Adrenal gland (tissue), 12 donors: ENCODE results near the gene ANO2. TPM values are rescaled to one million over a fixed set of nuclear protein-coding genes. Genes with fewer than 3 reads are reported as not detected.
A peak's percentile ranks its signal among the peaks of the same experiment; 100 is the strongest.

Experiments used
- DNase-seq, 7 donors: peaks; one replicate each; pipeline ENCODE4 v3.0.0-alpha.2; 2019 to 2020
- H3K27ac ChIP-seq, 5 donors: fragments of 200-600 bp; sonication (generic) in 4 of 5; 1 replicate in 3 of 5; 2 replicates in 2 of 5; pipeline versions ENCODE4 v1.5.1 to v1.8.0; 2016 to 2020; ENCODE audit warnings: mild to moderate bottlenecking in 1 of 5
- H3K27me3 ChIP-seq: fragments of 200-600 bp; 2 replicates; pipeline ENCODE4 v1.8.0; 2021
- H3K36me3 ChIP-seq, 2 donors: fragments of 200-600 bp; replicated peaks in 1 of 2; 1 replicate in 1 of 2; 2 replicates in 1 of 2; pipeline versions ENCODE4 v1.5.1 to v1.8.0; 2018 to 2022
- H3K4me1 ChIP-seq, 2 donors: fragments of 200-600 bp; replicated peaks in 1 of 2; 1 replicate in 1 of 2; 2 replicates in 1 of 2; pipeline versions ENCODE4 v1.5.1 to v1.8.0; 2018 to 2021
- H3K4me3 ChIP-seq, 4 donors: fragments of 200-600 bp; sonication (generic) in 3 of 4; one replicate each; pipeline ENCODE4 v1.5.1; 2016 to 2018
- H3K9me3 ChIP-seq, 3 donors: fragments of 200-600 bp; sonication (generic) in 1 of 3; replicated peaks in 1 of 3; 1 replicate in 2 of 3; 2 replicates in 1 of 3; pipeline versions ENCODE4 v1.5.1 to v1.8.0; 2016 to 2021
- CTCF ChIP-seq, 6 experiments: fragments of 450-650 bp in 4 of 6; fragments of 200-600 bp in 2 of 6; sonication (generic) in 1 of 6; IDR thresholded peaks; 1 replicate in 5 of 6; 2 replicates in 1 of 6; pipeline versions ENCODE4 v1.5.1 to v1.8.0; 2016 to 2021; ENCODE audit warnings: antibody characterized with exemption in 6 of 6, mild to moderate bottlenecking in 2 of 6, moderate library complexity in 1 of 6
- POLR2A ChIP-seq, 2 donors: fragments of 450-650 bp; IDR thresholded peaks; one replicate each; pipeline ENCODE4 v1.6.1; 2017; ENCODE audit warnings: antibody characterized with exemption in 2 of 2, mild to moderate bottlenecking in 2 of 2, moderate library complexity in 1 of 2
- WGBS, 4 donors: extraction: QIAGEN DNeasy Blood & Tissue Kit in 2 of 4; methylation state at CpG; one replicate each; pipeline versions ENCODE4 v1.1.5 to v1.1.7; 2013 to 2017; 5-methylcytosine and 5-hydroxymethylcytosine counted together
- intact Hi-C, 2 donors: fragments of 100-400 bp; cut with DNase I; formaldehyde crosslinking; loops; one replicate each; pipeline versions ENCODE4 v1.14.1 to v1.15.0; 2022 to 2023
- polyA plus RNA-seq, 3 donors: library from polyadenylated mRNA; stranded (reverse); fragments of 200-250 nt in 2 of 3; fragments of 350-450 nt in 1 of 3; fragmentation: Illumina TruSeq in 1 of 3; extraction: RNeasy Lipid Tissue Mini Kit (QIAGEN cat#74804) in 1 of 3; gene quantifications; one replicate each; pipeline ENCODE4 v1.2.3, GENCODE V29; 2013 to 2014
- total RNA-seq, 9 donors: library from RNA; depleted of rRNA in 4 of 9; stranded (reverse); fragments of >200 nt in 4 of 9; fragments of 120-200 nt in 1 of 9; fragmentation: NEBNext Ultra II Directional in 1 of 9; extraction: Animal tissue kit (Norgen Biotek cat#: 25700) in 1 of 9; gene quantifications; one replicate each; pipeline versions ENCODE4 v1.1.0 to v1.2.4, GENCODE V29; 2013 to 2023
- donor health status: healthy with polysubstance abuse.
- donor health status: Bipolar disorder and iron deficiency.
- donor health status: DM: yes; HTN: yes; CAD: no.
- donor health status: DM: no; HTN: no; CAD: no.
- donor health status: DM: no; HTN: no; CAD: no.
- donor health status: DM: yes; HTN: yes; CAD: no.

The ANO2 gene
- total and polyA plus RNA-seq, 12 donors = 0.17 to 1.8 (median 0.88) TPM; not detected in 1

DNA sequence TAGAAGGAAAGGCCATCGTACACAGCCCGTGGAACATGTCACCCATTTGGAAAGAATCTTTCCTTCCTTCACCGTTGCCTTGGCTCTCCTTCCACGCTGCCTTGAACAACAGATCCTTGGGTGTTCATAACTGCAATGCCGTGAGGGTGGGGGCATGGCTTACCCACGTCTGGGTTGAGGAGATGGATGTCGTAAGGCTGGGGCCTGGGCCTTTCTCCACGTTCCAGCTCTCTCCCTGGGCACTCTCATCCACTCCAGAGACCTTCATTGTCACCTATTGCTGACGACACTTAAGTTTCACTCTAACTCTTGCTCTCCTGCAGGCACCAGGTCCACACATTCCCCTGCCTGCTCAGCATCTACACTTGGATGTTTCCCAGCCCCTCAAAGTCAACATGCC lies 19.4 kb downstream of the ANO2 start:
- Histone ChIP-seq H3K27me3 (peaks cover 3% of the 10 kb centered on the region), H3K4me3 (no peak overlapping the region), H3K9me3 (no peaks in the 10 kb centered on the region), H3K36me3 (no peaks in the 10 kb centered on the region), H3K4me1 (no peaks in the 10 kb centered on the region), H3K27ac (no peak overlapping the region)
- intact Hi-C loops = no loop called here
- 74 to 83% (median 79%) methylated on average over 8 to 9 of the region's 9 CpGs for WGBS, 4 donors
- no peak for DNase-seq
- TF ChIP-seq POLR2A (IDR thresholded peaks at IDR 0.05) (no peak), CTCF (IDR thresholded peaks at IDR 0.05) (no peak)

DNA sequence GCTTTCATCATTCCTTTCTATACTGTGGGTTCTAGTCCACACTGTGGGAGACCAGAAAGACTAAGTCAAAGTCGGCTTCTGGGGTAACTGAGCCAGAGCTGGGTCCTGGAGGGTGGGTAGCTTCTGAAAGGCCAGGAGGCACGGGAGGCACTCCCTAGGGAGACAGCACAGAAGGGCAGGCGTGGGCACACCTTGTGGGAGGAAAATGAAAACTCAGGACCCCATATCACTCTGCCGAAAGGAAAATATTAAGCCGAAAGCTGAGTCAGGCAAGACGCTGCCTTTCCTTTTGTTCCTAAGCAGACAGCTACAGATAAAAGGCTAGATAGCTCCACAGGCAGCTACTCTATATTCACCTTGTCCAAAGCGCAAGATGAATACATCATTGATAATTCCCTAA lies 20.7 kb downstream of the ANO2 start:
- TF ChIP-seq POLR2A (IDR thresholded peaks at IDR 0.05) = no peak
- TF ChIP-seq CTCF (IDR thresholded peaks at IDR 0.05) = no peak
- 64 to 78% (median 73%) methylated on average over 7 of the region's 7 CpGs for WGBS, 4 donors
- Histone ChIP-seq H3K4me3 (no peak overlapping the region), H3K27me3 (no peaks in the 10 kb centered on the region), H3K4me1 (no peaks in the 10 kb centered on the region), H3K36me3 (no peaks in the 10 kb centered on the region), H3K9me3 (no peaks in the 10 kb centered on the region), H3K27ac (no peak overlapping the region)
- intact Hi-C loops = no loop called here
- peak in 1 of 7 donors; percentile 11 for DNase-seq

GRCh38 chr12:5923751-5924150 lies 21.3 kb downstream of the ANO2 start:
- WGBS, 4 donors = 53 to 65% (median 63%) methylated on average over 5 of the region's 5 CpGs
- Histone ChIP-seq H3K9me3 (no peaks in the 10 kb centered on the region), H3K36me3 (no peaks in the 10 kb centered on the region), H3K4me3 (no peak overlapping the region), H3K4me1 (no peaks in the 10 kb centered on the region), H3K27ac (no peak overlapping the region), H3K27me3 (no peaks in the 10 kb centered on the region)
- intact Hi-C loops = no loop called here
- peak in 1 of 7 donors; percentile 17 for DNase-seq
- TF ChIP-seq POLR2A (IDR thresholded peaks at IDR 0.05) = no peak

DNA sequence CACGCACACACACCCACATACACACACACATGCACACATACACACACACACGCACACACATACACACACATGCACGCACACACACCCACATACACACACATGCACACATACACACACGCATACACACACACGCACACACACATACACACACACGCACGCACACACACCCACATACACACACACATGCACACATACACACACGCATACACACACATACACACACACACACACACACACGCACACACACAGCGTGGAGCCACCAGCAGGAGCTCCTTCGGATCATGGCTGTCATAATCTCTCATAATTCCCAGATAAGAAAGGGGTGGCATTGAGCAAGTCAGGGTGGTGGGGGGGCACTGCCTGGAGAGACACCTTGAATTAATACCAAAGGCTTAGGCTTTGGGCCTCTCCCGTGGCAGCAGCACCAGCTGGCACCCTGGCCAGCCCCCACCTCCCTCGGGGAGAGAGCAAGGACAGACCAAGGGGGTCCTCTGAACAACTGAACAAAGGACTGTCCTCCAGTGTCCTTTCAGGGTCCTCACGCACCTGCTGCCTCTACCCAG lies 21.9 kb downstream of the ANO2 start:
- Histone ChIP-seq H3K27ac (no peak overlapping the region), H3K4me1 (no peaks in the 10 kb centered on the region), H3K9me3 (no peaks in the 10 kb centered on the region), H3K4me3 (no peak overlapping the region), H3K36me3 (no peaks in the 10 kb centered on the region), H3K27me3 (no peaks in the 10 kb centered on the region)
- 57 to 68% (median 62%) methylated on average over 5 to 14 of the region's 14 CpGs for WGBS, 4 donors
- no peak for DNase-seq
- TF ChIP-seq POLR2A (IDR thresholded peaks at IDR 0.05) (no peak), CTCF (IDR thresholded peaks at IDR 0.05) (no peak)
- intact Hi-C loops = no loop called here
